Thoracic aorta (tissue), 2 donors: ENCODE measurements around the gene ECHDC3. TPM values are rescaled to one million over a fixed set of nuclear protein-coding genes. Genes with fewer than 3 reads are reported as not detected.

Experiments used
- ATAC-seq: fragments of 150-250 bp; one replicate; pipeline ENCODE4 v1.8.0; 2017; ENCODE audit warnings: low read depth; ENCODE audit not compliant: insufficient number of reproducible peaks, low FRiP score
- DNase-seq: peaks from one replicate; pipeline ENCODE4 v3.0.0-alpha.2; 2020; ENCODE audit warnings: low spot score
- H3K27ac ChIP-seq, 2 donors: fragments of 200-600 bp; sonication (generic); 1 replicate in 1 of 2; 2 replicates in 1 of 2; pipeline ENCODE4 v1.5.1; 2016; ENCODE audit warnings: mild to moderate bottlenecking in 2 of 2, moderate library complexity in 2 of 2
- H3K27me3 ChIP-seq: fragments of 200-600 bp; sonication (generic); replicated peaks from 2 replicates; pipeline ENCODE4 v1.6.0; 2016; ENCODE audit warnings: mild to moderate bottlenecking; ENCODE audit not compliant: insufficient read depth
- H3K36me3 ChIP-seq: fragments of 200-600 bp; sonication (generic); one replicate; pipeline ENCODE4 v1.5.1; 2016
- H3K4me1 ChIP-seq, 2 donors: fragments of 200-600 bp; sonication (generic); 1 replicate in 1 of 2; 2 replicates in 1 of 2; pipeline versions ENCODE4 v1.5.1 to v1.6.0; 2016; ENCODE audit warnings: low read depth in 2 of 2, mild to moderate bottlenecking in 1 of 2; ENCODE audit not compliant: control insufficient read depth in 1 of 2
- H3K4me3 ChIP-seq: fragments of 200-600 bp; sonication (generic); 2 replicates; pipeline ENCODE4 v1.5.1; 2016; ENCODE audit warnings: mild to moderate bottlenecking
- H3K9me3 ChIP-seq: fragments of 200-600 bp; sonication (generic); 2 replicates; pipeline ENCODE4 v1.5.1; 2016
- total RNA-seq, 2 donors: library from RNA; depleted of rRNA; stranded (reverse); fragments of >200 nt; gene quantifications; one replicate each; pipeline versions ENCODE4 v1.1.0 to v1.2.3, GENCODE V29; 2016
- TF ChIP-seq, protein P1 (sequence below): fragments of 200-600 bp; sonication (generic); IDR thresholded peaks from one replicate; pipeline ENCODE4 v1.5.1; 2019; ENCODE audit warnings: antibody characterized with exemption

ECHDC3 gene
- total RNA-seq, 2 donors from 2014 or later = 12.2 to 21.2 TPM

GRCh38 chr10:11698691-11699549, 43.3 kb upstream of the ECHDC3 start:
- no peaks in the 10 kb centered on the region for H3K36me3 ChIP-seq
- no peak for ATAC-seq

GRCh38 chr10:11699550-11700097, 42.6 kb upstream of the ECHDC3 start:
- no peak overlapping the region for H3K4me3 ChIP-seq
- TF ChIP-seq, protein P1, sequence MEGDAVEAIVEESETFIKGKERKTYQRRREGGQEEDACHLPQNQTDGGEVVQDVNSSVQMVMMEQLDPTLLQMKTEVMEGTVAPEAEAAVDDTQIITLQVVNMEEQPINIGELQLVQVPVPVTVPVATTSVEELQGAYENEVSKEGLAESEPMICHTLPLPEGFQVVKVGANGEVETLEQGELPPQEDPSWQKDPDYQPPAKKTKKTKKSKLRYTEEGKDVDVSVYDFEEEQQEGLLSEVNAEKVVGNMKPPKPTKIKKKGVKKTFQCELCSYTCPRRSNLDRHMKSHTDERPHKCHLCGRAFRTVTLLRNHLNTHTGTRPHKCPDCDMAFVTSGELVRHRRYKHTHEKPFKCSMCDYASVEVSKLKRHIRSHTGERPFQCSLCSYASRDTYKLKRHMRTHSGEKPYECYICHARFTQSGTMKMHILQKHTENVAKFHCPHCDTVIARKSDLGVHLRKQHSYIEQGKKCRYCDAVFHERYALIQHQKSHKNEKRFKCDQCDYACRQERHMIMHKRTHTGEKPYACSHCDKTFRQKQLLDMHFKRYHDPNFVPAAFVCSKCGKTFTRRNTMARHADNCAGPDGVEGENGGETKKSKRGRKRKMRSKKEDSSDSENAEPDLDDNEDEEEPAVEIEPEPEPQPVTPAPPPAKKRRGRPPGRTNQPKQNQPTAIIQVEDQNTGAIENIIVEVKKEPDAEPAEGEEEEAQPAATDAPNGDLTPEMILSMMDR = no peak
- no peaks in the 10 kb centered on the region for H3K9me3 ChIP-seq
- no peak overlapping the region for H3K27ac ChIP-seq
- no peaks in the 10 kb centered on the region for H3K27me3 ChIP-seq
- no peak for ATAC-seq
- DNase-seq = no peak
- no peaks in the 10 kb centered on the region for H3K4me1 ChIP-seq
- no peaks in the 10 kb centered on the region for H3K36me3 ChIP-seq

More at GRCh38 chr10:11698691-11699549, 43.3 kb upstream of the ECHDC3 start:
- DNase-seq = no peak
- Histone ChIP-seq H3K4me3 (no peak overlapping the region), H3K4me1 (no peaks in the 10 kb centered on the region), H3K27ac (no peak overlapping the region), H3K9me3 (no peaks in the 10 kb centered on the region), H3K27me3 (no peaks in the 10 kb centered on the region)
- TF ChIP-seq, protein P1 = no peak

DNA sequence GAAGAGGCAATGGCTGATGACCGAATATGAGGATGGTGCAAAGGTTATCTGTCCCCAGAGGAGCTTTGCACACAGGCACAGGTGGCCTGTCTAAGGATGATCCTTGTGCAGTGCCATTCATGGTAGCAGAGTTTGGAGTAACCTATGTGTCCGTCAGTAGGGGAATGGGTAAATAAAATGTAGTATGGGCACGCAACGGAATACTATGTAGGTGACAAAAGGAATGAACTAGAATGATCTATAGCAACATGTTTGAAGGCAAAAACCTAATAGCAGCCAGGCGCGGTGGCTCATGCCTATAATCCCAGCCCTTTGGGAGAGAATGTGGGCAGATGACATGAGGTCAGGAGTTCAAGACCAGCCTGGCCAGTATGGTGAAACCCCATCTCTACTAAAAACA, 41.6 kb upstream of the ECHDC3 start:
- no peak for DNase-seq
- H3K9me3 ChIP-seq = no peaks in the 10 kb centered on the region
- TF ChIP-seq, protein P1 = no peak
- no peak overlapping the region for H3K27ac ChIP-seq
- H3K4me1 ChIP-seq = no peaks in the 10 kb centered on the region
- no peak overlapping the region for H3K4me3 ChIP-seq
- ATAC-seq = no peak
- no peaks in the 10 kb centered on the region for H3K36me3 ChIP-seq
- no peaks in the 10 kb centered on the region for H3K27me3 ChIP-seq

DNA sequence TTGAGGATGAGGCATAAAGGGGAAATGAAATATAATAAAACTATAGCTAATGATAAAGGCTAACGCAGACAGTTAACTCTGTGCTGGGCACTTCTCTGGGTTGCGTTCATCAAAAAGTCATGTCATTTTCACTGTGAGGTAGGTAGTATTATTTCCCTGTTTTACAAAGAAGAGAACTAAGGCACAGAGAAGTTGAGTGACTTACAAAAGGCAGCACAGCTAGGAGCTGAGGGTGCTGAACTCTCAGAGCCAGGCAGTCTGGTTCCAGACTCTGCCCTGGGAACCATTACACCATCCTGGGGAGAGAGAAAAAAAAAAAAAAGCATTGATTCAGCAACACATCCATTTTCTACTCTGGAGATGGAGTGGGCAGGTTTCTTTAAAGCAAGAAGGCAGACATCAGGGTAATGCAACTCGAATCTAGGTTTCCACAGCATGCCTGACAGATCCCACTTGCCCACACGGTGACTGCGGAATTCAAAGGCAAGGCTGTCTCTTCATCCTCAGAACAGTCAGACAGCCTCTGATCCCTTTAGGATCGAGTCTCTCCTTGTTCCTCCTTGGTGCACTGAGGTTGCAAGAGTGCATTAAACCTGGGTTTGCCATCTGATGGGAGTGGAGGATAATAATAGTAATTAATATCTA, 40.6 kb upstream of the ECHDC3 start:
- H3K27ac ChIP-seq = no peak overlapping the region
- H3K27me3 ChIP-seq = no peaks in the 10 kb centered on the region
- H3K36me3 ChIP-seq = no peaks in the 10 kb centered on the region
- no peak overlapping the region for H3K4me3 ChIP-seq
- ATAC-seq (no peak), DNase-seq (no peak)
- H3K9me3 ChIP-seq = no peaks in the 10 kb centered on the region
- TF ChIP-seq, protein P1 = no peak
- H3K4me1 ChIP-seq = no peaks in the 10 kb centered on the region

DNA sequence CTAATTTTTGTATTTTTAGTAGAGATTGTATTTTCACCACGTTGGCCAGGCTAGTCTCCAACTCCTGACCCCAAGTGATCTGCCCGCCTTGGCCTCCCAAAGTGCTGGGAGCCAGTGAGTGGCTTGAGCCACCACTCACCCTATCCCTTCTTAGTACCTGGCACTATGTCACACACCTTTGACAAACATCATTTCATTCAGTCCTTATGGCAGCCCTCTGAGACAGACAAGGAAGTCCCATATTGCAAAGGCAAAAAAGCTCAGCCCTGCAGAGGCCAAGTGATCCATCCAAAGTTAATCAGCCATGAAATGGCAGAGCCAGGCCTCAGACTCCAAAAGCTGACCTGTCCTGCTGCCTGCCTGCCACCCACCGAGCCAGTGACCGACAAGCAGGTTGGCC, 39.9 kb upstream of the ECHDC3 start:
- no peak overlapping the region for H3K4me3 ChIP-seq
- DNase-seq = no peak
- TF ChIP-seq, protein P1 = no peak
- no peaks in the 10 kb centered on the region for H3K36me3 ChIP-seq
- H3K27me3 ChIP-seq = no peaks in the 10 kb centered on the region
- no peaks in the 10 kb centered on the region for H3K9me3 ChIP-seq
- H3K4me1 ChIP-seq = no peaks in the 10 kb centered on the region
- ATAC-seq = no peak
- no peak overlapping the region for H3K27ac ChIP-seq
